Measurements from ENCODE around the gene CHEK2. TPM values are rescaled to one million over a fixed set of nuclear protein-coding genes. Genes with fewer than 3 reads are reported as not detected.
A peak's percentile ranks its signal among the peaks of the same experiment; 100 is the strongest.
"Not testable (repeated sequence)": the region's sequence is repeated elsewhere in the genome, so short reads cannot be mapped to it uniquely, and the experiment has no call there.

The CHEK2 gene
- total and polyA plus RNA-seq, 3 experiments from 2014 or later, result 4.5 to 7.7 (median 5.2) TPM

DNA sequence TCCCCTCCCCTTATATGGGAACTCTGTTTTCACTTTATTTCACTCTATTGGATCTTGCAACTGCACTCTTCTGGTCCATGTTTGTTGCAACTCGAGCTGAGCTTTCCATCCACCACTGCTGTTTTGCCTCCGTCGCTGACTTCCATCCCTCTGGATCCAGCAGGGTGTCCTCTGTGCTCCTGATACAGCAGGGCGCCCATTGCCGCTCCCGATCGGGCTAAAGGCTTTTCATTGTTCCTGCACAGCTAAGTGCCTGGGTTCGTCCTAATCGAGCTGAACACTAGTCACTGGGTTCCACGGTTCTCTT, 19.8 kb upstream of the CHEK2 start:
- CTCF ChIA-PET, result no interaction called here
- peaks cover 0 to 7% (median 3%) of the 10 kb centered on the region in 3 donors for H3K36me3 Mint-ChIP-seq
- DNase-seq, result no peak
- Histone ChIP-seq H3K27ac (ENCODE audit: low read depth, low read length) (no peak overlapping the region), H3K27me3 (ENCODE audit: insufficient read depth, low read length, poor library complexity, severe bottlenecking) (no peaks in the 10 kb centered on the region), H3K4me1 (ENCODE audit: insufficient read depth, low read length) (no peaks in the 10 kb centered on the region), H3K4me3 (ENCODE audit: low read length) (no peak overlapping the region), H3K9me3 (ENCODE audit: low read length) (no peaks in the 10 kb centered on the region), H3K36me3 (ENCODE audit: insufficient read depth, low read length) (no peaks in the 10 kb centered on the region)
- H3K9me3 Mint-ChIP-seq, result no peaks in the 10 kb centered on the region
- no peak overlapping the region for H3K4me3 Mint-ChIP-seq
- H3K27ac Mint-ChIP-seq, result peak overlapping the region in 1 of 8 donors; percentile 46
- no peaks in the 10 kb centered on the region for H3K4me1 Mint-ChIP-seq
- POLR2A ChIA-PET, result no interaction called here
- peaks cover 0 to 3% of the 10 kb centered on the region in 2 donors for H3K27me3 Mint-ChIP-seq

DNA sequence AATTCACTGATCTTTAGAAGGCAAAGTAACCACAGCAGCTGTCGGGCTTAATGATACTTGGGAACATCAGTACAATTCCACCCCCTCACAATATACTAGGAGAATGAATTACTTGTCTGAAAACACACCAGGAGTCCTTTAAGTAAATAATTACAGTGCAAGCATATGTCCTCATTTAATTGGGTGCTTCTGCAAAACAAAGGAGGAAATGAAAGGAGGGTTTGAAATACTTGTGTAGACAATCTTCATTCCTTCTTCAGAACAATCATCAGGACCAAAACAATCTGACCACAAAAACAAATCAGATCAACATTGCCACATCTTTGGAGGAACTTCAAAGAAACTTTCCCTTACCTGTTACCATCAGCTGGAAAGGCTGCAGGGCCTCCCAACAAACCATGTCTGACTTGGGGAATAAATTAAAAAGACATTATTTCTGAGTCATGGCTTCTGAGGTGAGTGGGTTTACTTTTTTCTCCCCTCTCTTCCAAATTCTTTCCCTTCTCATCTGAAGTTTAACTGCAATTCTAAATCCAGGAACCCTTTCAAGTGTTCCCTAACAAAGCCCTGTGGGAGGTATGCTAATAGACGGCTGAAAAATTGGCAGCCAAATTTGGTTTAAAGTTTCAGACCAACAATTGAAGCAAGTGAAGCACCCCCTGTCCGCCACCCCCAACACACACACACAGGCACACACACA, 18.4 kb upstream of the CHEK2 start:
- Histone ChIP-seq H3K4me3 (ENCODE audit: low read length) (no peak overlapping the region), H3K27ac (ENCODE audit: low read depth, low read length) (no peak overlapping the region), H3K9me3 (ENCODE audit: low read length) (no peaks in the 10 kb centered on the region), H3K36me3 (ENCODE audit: insufficient read depth, low read length) (no peaks in the 10 kb centered on the region), H3K4me1 (ENCODE audit: insufficient read depth, low read length) (no peaks in the 10 kb centered on the region), H3K27me3 (ENCODE audit: insufficient read depth, low read length, poor library complexity, severe bottlenecking) (no peaks in the 10 kb centered on the region)
- peaks cover 0 to 3% of the 10 kb centered on the region in 2 donors for H3K27me3 Mint-ChIP-seq
- H3K9me3 Mint-ChIP-seq, result no peaks in the 10 kb centered on the region
- DNase-seq, result no peak
- H3K36me3 Mint-ChIP-seq, result peaks cover 0 to 7% (median 3%) of the 10 kb centered on the region in 3 donors
- H3K27ac Mint-ChIP-seq, result peak overlapping the region in 1 of 8 donors; percentile 26
- ChIA-PET POLR2A (interaction anchor here (0.6 kb wide), 1 partner anchor 13 kb away, joined by 3 read pairs; no protein-coding TSS in a partner anchor), CTCF (no interaction called here)
- no peak overlapping the region for H3K4me3 Mint-ChIP-seq
- no peaks in the 10 kb centered on the region for H3K4me1 Mint-ChIP-seq

DNA sequence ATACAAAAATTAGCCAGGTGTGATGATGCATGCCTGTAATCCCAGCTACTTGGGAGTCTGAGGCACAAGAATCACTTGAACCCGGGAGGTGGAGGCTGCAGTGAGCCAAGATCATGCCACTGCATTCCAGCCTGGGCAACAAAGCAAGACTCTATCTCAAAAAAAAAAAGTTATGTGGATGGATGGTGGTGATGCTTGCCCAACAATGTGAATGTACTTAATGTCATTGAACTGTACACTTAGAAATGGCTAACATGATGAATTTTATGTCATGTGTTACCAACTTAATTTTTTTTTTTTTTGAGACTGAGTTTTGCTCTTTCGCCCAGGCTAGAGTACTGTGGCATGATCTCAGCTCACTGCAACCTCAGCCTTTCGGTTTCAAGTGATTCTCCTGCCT, 12.9 kb upstream of the CHEK2 start:
- H3K27me3 Mint-ChIP-seq; H3K9me3 ChIP-seq (ENCODE audit: low read length); CTCF ChIA-PET; H3K4me3 Mint-ChIP-seq; POLR2A ChIA-PET; H3K4me1 ChIP-seq (ENCODE audit: insufficient read depth, low read length); H3K4me1 Mint-ChIP-seq; H3K9me3 Mint-ChIP-seq; H3K27ac Mint-ChIP-seq; H3K27me3 ChIP-seq (ENCODE audit: insufficient read depth, low read length, poor library complexity, severe bottlenecking); H3K27ac ChIP-seq (ENCODE audit: low read depth, low read length); H3K36me3 ChIP-seq (ENCODE audit: insufficient read depth, low read length); DNase-seq; H3K4me3 ChIP-seq (ENCODE audit: low read length): not testable (repeated sequence)
- peaks cover 0 to 25% (median 6%) of the 10 kb centered on the region in 3 donors for H3K36me3 Mint-ChIP-seq

DNA sequence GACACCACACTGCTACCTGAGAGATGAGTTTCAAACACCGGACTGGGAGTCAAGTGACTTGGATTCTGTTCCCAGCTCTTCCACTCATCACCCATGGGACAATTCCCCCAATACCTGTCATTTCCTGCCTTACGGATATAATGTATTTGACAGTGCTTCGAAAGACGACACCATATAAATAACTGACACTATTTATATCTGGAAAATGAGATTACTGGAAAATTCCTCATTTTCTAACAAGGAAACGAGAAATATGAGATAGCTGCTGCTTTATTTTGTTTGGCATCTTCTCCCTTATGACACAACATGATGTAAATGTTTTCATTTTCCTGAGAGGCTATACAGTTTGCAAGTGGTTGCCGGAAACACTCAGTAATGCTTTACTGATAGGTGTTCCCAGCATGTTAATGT, 8.9 kb upstream of the CHEK2 start:
- H3K27me3 ChIP-seq (ENCODE audit: insufficient read depth, low read length, poor library complexity, severe bottlenecking), result no peaks in the 10 kb centered on the region
- no peaks in the 10 kb centered on the region for H3K27me3 Mint-ChIP-seq
- peaks cover 0 to 41% (median 7%) of the 10 kb centered on the region in 3 donors for H3K36me3 Mint-ChIP-seq
- H3K4me3 Mint-ChIP-seq, result no peak overlapping the region
- POLR2A ChIA-PET, result no interaction called here
- H3K27ac Mint-ChIP-seq, result no peak overlapping the region
- H3K4me3 ChIP-seq (ENCODE audit: low read length), result no peak overlapping the region
- H3K9me3 ChIP-seq (ENCODE audit: low read length), result no peaks in the 10 kb centered on the region
- no peaks in the 10 kb centered on the region for H3K9me3 Mint-ChIP-seq
- peaks cover 14% of the 10 kb centered on the region for H3K36me3 ChIP-seq (ENCODE audit: insufficient read depth, low read length)
- DNase-seq, result no peak
- H3K4me1 ChIP-seq (ENCODE audit: insufficient read depth, low read length), result no peaks in the 10 kb centered on the region
- CTCF ChIA-PET, result interaction anchor here (1.1 to 1.2 kb wide), 2 partner anchors 50 to 52 kb away, joined by 3 to 4 read pairs; partner anchors contain the start of gene XBP1
- H3K4me1 Mint-ChIP-seq, result peaks cover 14 to 17% (median 16%) of the 10 kb centered on the region in 3 donors
- no peak overlapping the region for H3K27ac ChIP-seq (ENCODE audit: low read depth, low read length)

DNA sequence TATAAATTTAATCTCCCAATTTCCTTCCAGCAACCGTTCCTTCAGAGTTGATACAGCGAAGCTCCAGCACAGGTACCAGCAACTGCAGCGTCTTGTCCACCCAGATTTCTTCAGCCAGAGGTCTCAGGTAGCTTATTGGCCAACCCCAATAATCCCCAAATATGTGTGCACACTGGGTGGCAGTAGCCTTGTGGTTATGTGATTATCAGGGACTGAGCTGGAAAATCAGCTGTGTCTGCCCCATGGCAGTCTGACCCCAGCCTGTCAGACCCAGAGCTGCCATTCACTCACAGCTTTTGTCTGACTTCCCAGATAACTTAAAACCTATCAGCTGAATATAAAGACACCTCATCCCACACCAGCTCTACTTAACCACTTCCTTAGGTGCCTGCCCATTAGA, 2.2 kb upstream of the CHEK2 start:
- no peak for DNase-seq
- H3K4me1 ChIP-seq (ENCODE audit: insufficient read depth, low read length), result peaks cover 8% of the 10 kb centered on the region
- POLR2A ChIA-PET, result no interaction called here

DNA sequence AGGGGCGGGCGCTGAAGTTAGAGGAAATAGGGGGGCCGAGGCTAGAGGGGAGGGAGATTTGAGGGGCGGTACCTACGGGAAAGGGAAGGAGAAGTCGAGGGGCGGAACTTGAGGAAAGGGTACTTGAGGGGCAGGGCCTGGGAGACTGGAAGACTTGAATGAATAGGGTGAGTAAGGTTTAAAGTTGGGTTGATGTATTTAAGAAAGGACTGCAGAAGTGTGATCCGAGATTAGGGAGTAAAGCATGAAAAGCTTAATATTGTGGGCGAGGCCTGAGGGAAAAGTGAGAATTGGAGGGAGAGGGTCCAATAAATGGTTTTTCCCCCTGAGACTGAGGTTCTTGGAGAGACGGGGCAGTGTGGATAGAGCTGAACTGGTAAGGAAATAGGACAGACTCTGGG, 942 bp upstream of the CHEK2 start:
- Histone ChIP-seq H3K4me3 (ENCODE audit: low read length) (peak overlapping the region; percentile 92), H3K36me3 (ENCODE audit: insufficient read depth, low read length) (peaks cover 17% of the 10 kb centered on the region), H3K27me3 (ENCODE audit: insufficient read depth, low read length, poor library complexity, severe bottlenecking) (no peaks in the 10 kb centered on the region), H3K4me1 (ENCODE audit: insufficient read depth, low read length) (peaks cover 8% of the 10 kb centered on the region), H3K9me3 (ENCODE audit: low read length) (no peaks in the 10 kb centered on the region), H3K27ac (ENCODE audit: low read depth, low read length) (peak overlapping the region; percentile 83)
- ChIA-PET POLR2A (interaction anchor here (0.6 to 1.5 kb wide), 3 partner anchors 31 to 58 kb away, joined by 3 read pairs; partner anchors contain the start of gene XBP1), CTCF (no interaction called here)
- Mint-ChIP-seq H3K9me3 (no peaks in the 10 kb centered on the region), H3K27me3 (no peaks in the 10 kb centered on the region), H3K36me3 (peaks cover 0 to 36% (median 6%) of the 10 kb centered on the region in 3 donors), H3K27ac (peak overlapping the region; percentile 83 to 99 (median 90)), H3K4me3 (peak overlapping the region; percentile 84 to 98 (median 86)), H3K4me1 (peaks cover 17 to 35% (median 19%) of the 10 kb centered on the region in 3 donors)
- DNase-seq, result no peak

More for the DNA sequence above, 2.2 kb upstream of the CHEK2 start:
- H3K4me3 ChIP-seq (ENCODE audit: low read length), result no peak overlapping the region
- peaks cover 0 to 41% (median 8%) of the 10 kb centered on the region in 3 donors for H3K36me3 Mint-ChIP-seq
- H3K4me3 Mint-ChIP-seq, result peak overlapping the region in 2 of 7 donors; percentile 90 to 98
- no peaks in the 10 kb centered on the region for H3K9me3 Mint-ChIP-seq
- CTCF ChIA-PET, result interaction anchor here (1.2 kb wide), 1 partner anchor 30 kb away, joined by 3 read pairs; no protein-coding TSS in a partner anchor
- peaks cover 24 to 36% (median 24%) of the 10 kb centered on the region in 3 donors for H3K4me1 Mint-ChIP-seq
- no peaks in the 10 kb centered on the region for H3K9me3 ChIP-seq (ENCODE audit: low read length)
- H3K36me3 ChIP-seq (ENCODE audit: insufficient read depth, low read length), result peaks cover 19% of the 10 kb centered on the region
- H3K27me3 ChIP-seq (ENCODE audit: insufficient read depth, low read length, poor library complexity, severe bottlenecking), result no peaks in the 10 kb centered on the region
- H3K27ac Mint-ChIP-seq, result peak overlapping the region in 3 of 8 donors; percentile 63 to 93 (median 69)
- H3K27ac ChIP-seq (ENCODE audit: low read depth, low read length), result no peak overlapping the region
- H3K27me3 Mint-ChIP-seq, result no peaks in the 10 kb centered on the region

DNA sequence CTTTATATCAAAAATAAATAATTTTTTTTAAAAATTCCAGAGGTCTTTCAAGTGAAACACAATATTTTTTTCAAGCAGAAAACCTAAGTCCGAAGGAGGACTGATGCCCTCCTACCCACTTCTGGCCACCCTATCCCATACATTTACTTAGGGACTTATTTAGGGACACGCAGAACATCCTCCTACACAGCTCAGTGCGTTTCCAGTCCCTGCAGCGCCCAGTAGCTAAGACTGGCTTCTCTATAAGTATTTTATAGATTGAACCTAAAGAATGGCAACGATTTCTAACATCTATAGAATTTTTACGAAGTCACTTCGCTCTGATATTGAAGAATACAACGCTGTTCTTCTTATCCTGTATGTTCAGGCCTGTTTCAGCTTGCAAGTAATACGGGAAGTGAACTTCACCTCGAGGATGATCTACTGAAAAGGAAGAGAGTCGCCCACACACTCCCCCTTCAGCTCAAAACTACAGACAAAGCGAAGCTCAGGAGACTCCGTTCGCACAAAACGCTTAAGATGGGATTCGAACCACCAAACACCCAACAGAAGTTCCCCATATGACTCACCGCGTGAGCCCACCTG, 328 bp downstream of the CHEK2 start:
- H3K9me3 ChIP-seq (ENCODE audit: low read length), result no peaks in the 10 kb centered on the region
- ChIA-PET POLR2A (interaction anchor here (1.1 to 1.5 kb wide), 2 partner anchors 58 to 59 kb away, joined by 3 to 4 read pairs; partner anchors contain the start of gene XBP1), CTCF (interaction anchor here (1.0 kb wide), 1 partner anchor 38 kb away, joined by 3 read pairs; no protein-coding TSS in a partner anchor)
- Mint-ChIP-seq H3K27ac (peak overlapping the region; percentile 83 to 99 (median 90)), H3K36me3 (peaks cover 0 to 28% (median 6%) of the 10 kb centered on the region in 3 donors), H3K4me1 (peaks cover 17 to 35% (median 19%) of the 10 kb centered on the region in 3 donors), H3K4me3 (peak overlapping the region; percentile 84 to 98 (median 86)), H3K9me3 (no peaks in the 10 kb centered on the region), H3K27me3 (no peaks in the 10 kb centered on the region)
- no peaks in the 10 kb centered on the region for H3K27me3 ChIP-seq (ENCODE audit: insufficient read depth, low read length, poor library complexity, severe bottlenecking)
- H3K4me3 ChIP-seq (ENCODE audit: low read length), result peak overlapping the region; percentile 92
- H3K36me3 ChIP-seq (ENCODE audit: insufficient read depth, low read length), result peaks cover 9% of the 10 kb centered on the region
- no peak for DNase-seq
- peaks cover 8% of the 10 kb centered on the region for H3K4me1 ChIP-seq (ENCODE audit: insufficient read depth, low read length)
- H3K27ac ChIP-seq (ENCODE audit: low read depth, low read length), result peak overlapping the region; percentile 46

DNA sequence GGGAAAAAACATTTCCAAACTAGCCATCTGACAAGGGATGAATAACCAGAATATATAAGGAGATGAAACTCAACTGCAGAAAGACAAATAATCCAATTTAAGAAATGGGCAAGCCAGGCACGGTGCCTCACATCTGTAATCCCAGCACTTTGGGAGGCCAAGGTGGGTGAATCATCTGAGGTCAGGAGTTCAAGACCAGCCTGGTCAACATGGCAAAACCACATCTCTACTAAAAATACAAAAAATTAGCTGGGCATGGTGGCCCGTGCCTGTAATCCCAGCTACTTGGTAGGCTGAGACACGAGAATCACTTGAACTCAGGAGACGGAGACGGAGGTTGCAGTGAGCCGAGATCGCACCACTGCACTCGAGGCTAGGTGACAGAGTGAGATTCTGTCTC, 2.7 kb downstream of the CHEK2 start:
- DNase-seq; H3K4me1 ChIP-seq (ENCODE audit: insufficient read depth, low read length); H3K9me3 Mint-ChIP-seq; H3K9me3 ChIP-seq (ENCODE audit: low read length); H3K27ac ChIP-seq (ENCODE audit: low read depth, low read length); H3K27me3 ChIP-seq (ENCODE audit: insufficient read depth, low read length, poor library complexity, severe bottlenecking); H3K4me3 ChIP-seq (ENCODE audit: low read length); H3K36me3 ChIP-seq (ENCODE audit: insufficient read depth, low read length); POLR2A ChIA-PET; H3K27ac Mint-ChIP-seq; CTCF ChIA-PET; H3K27me3 Mint-ChIP-seq: not testable (repeated sequence)
- Mint-ChIP-seq H3K4me3 (peak overlapping the region in 1 of 7 donors; percentile 3), H3K4me1 (peaks cover 17 to 34% (median 19%) of the 10 kb centered on the region in 3 donors), H3K36me3 (peaks cover 0 to 11% (median 5%) of the 10 kb centered on the region in 3 donors)

Data from CD8-positive, alpha-beta memory T cell (primary cell).